Panc1 (cell line): ENCODE results near the gene ATP5F1E. TPM values are rescaled to one million over a fixed set of nuclear protein-coding genes. Genes with fewer than 3 reads are reported as not detected.

Experiments
- ATAC-seq: fragments of 200-7000 bp; cut with Tn5 transposase; 2 replicates; pipeline ENCODE4 v1.9.1; 2020; ENCODE audit warnings: mild to moderate bottlenecking, moderate library complexity
- BruUV-seq: library from RNA; stranded (reverse); fragments of 400-500 nt; replicated peaks from 2 replicates; lab custom pipeline; 2021; lab: Mats Ljungman, UMichigan
- CTCF ChIA-PET: fragments of 300-600 bp; sonication (Branson Sonifier 250); formaldehyde crosslinking; loops from one replicate; lab custom pipeline; 2022; ENCODE audit warnings: antibody characterized with exemption; lab: Charles Lee
- POLR2A ChIA-PET: fragments of 300-600 bp; sonication (Branson Sonifier 250); formaldehyde crosslinking; loops from one replicate; lab custom pipeline; 2022; ENCODE audit warnings: antibody characterized with exemption; lab: Charles Lee
- DNase-seq: peaks from one replicate; pipeline ENCODE4 v3.0.0-alpha.2; 2010; ENCODE audit warnings: low read depth, low spot score
- H3K27ac ChIP-seq: 2 replicates; pipeline ENCODE4 v1.5.1; 2011; ENCODE audit warnings: mild to moderate bottlenecking, low read length, inconsistent platforms
- H3K27me3 ChIP-seq: fragments of 200-500 bp; sonication (Bioruptor generic); 2 replicates; pipeline ENCODE4 v1.6.0; 2014; ENCODE audit warnings: low read length, inconsistent platforms; ENCODE audit not compliant: control insufficient read depth, insufficient read depth
- H3K36me3 ChIP-seq: fragments of 200-500 bp; sonication (Bioruptor generic); 2 replicates; pipeline ENCODE4 v1.5.1; 2014; ENCODE audit warnings: inconsistent platforms, mild to moderate bottlenecking, low read length, moderate library complexity; ENCODE audit not compliant: control insufficient read depth, insufficient read depth
- H3K4me1 ChIP-seq: 2 replicates; pipeline ENCODE4 v1.5.1; 2011; ENCODE audit warnings: inconsistent platforms, mild to moderate bottlenecking, low read length, moderate library complexity; ENCODE audit not compliant: control insufficient read depth, insufficient read depth
- H3K4me3 ChIP-seq, 2 experiments: 2 replicates each; pipeline ENCODE4 v1.5.1; 2011 to 2012; ENCODE audit warnings: low read depth in 2 of 2, low read length in 2 of 2, mild to moderate bottlenecking in 2 of 2, inconsistent platforms in 1 of 2, moderate library complexity in 1 of 2
- H3K9me3 ChIP-seq: fragments of 200-500 bp; sonication (Bioruptor generic); 2 replicates; pipeline ENCODE4 v1.5.1; 2014; ENCODE audit warnings: low read depth, mild to moderate bottlenecking, inconsistent platforms, low read length, moderate library complexity; ENCODE audit not compliant: control insufficient read depth, insufficient read depth
- CTCF ChIP-seq: fragments of 450-650 bp; IDR thresholded peaks from 2 replicates; pipeline ENCODE4 v1.5.1; 2017; ENCODE audit warnings: mild to moderate bottlenecking
- POLR2AphosphoS5 ChIP-seq: IDR thresholded peaks from 2 replicates; pipeline ENCODE4 v1.6.1; 2012; ENCODE audit warnings: mild to moderate bottlenecking, low read depth, low read length, moderate library complexity
- REST ChIP-seq, 2 experiments: IDR thresholded peaks; 2 replicates each; pipeline ENCODE4 v1.6.1; 2011 to 2012; ENCODE audit warnings: low read depth in 2 of 2, control low read depth in 1 of 2, low read length in 1 of 2, mild to moderate bottlenecking in 1 of 2, moderate library complexity in 1 of 2; ENCODE audit not compliant: insufficient read depth in 1 of 2
- SIN3A ChIP-seq: IDR thresholded peaks from 2 replicates; pipeline ENCODE4 v1.6.1; 2012; ENCODE audit warnings: low read depth, mild to moderate bottlenecking, low read length, moderate library complexity, borderline replicate concordance; ENCODE audit not compliant: insufficient read depth
- TCF7L2 ChIP-seq: IDR thresholded peaks from 2 replicates; pipeline ENCODE4 v1.6.1; 2011; ENCODE audit warnings: mild to moderate bottlenecking, low read depth, low read length, inconsistent platforms
- in situ Hi-C: cut with HindIII; loops from 2 replicates; pipeline ENCODE4 v1.10.0; 2016; ENCODE audit warnings: low sequenced_read_pairs, low pct_unique_long_range_greater_than_20kb
- intact Hi-C: fragments of 100-400 bp; cut with micrococcal nuclease; formaldehyde crosslinking; loops from one replicate; pipeline ENCODE4 v1.10.0; 2022; ENCODE audit not compliant: unreplicated experiment
- total RNA-seq: library from RNA; stranded (reverse); gene quantifications from one replicate; pipeline ENCODE4 v1.2.1, GENCODE V29; 2021; ENCODE audit not compliant: unreplicated experiment

Gene ATP5F1E
- total RNA-seq, 1 experiment from 2014 or later: 90.6 TPM

- H3K27me3 ChIP-seq: no peaks in the 10 kb centered on the region
- H3K9me3 ChIP-seq: no peaks in the 10 kb centered on the region
- no peak for TF ChIP-seq SIN3A
- TF ChIP-seq REST (IDR thresholded peaks at IDR 0.05; ENCODE audit: insufficient read depth in 1 of 2, low read depth in 2 of 2, low read length in 1 of 2): no peak
- no peak for TF ChIP-seq CTCF
- no peak for TF ChIP-seq POLR2AphosphoS5
- TF ChIP-seq TCF7L2: no peak
- in situ Hi-C loops (no loop called here), intact Hi-C loops (loop anchor here (10.0 kb wide), 1 partner anchor 92 kb away; no protein-coding TSS in a partner anchor)
- ATAC-seq (no peak), DNase-seq (no peak)
- POLR2A ChIA-PET: no interaction called here
- peaks cover 18% of the 10 kb centered on the region for H3K36me3 ChIP-seq
- H3K27ac ChIP-seq: no peak overlapping the region
- peaks cover 10% of the 10 kb centered on the region; the same call in 1 of the 2 replicates for H3K4me1 ChIP-seq
- CTCF ChIA-PET: no interaction called here
- BruUV-seq: no TSS peak
- no peak overlapping the region for H3K4me3 ChIP-seq
These were observed 45.1 kb downstream of the ATP5F1E start for GRCh38 chr20:58986968-58987517.

- peaks cover 10% of the 10 kb centered on the region; the same call in 1 of the 2 replicates for H3K4me1 ChIP-seq
- no peak for TF ChIP-seq POLR2AphosphoS5
- no peak overlapping the region for H3K4me3 ChIP-seq
- no peak overlapping the region for H3K27ac ChIP-seq
- ATAC-seq: no peak
- no peak for DNase-seq
- ChIA-PET POLR2A (no interaction called here), CTCF (no interaction called here)
- no peaks in the 10 kb centered on the region for H3K27me3 ChIP-seq
- BruUV-seq: no TSS peak
- H3K36me3 ChIP-seq: peaks cover 17% of the 10 kb centered on the region
- in situ Hi-C loops: no loop called here
- intact Hi-C loops: loop anchor here (10.0 kb wide), 1 partner anchor 92 kb away; no protein-coding TSS in a partner anchor
- H3K9me3 ChIP-seq: no peaks in the 10 kb centered on the region
These were observed 45.7 kb downstream of the ATP5F1E start for GRCh38 chr20:58986286-58986967.

DNA sequence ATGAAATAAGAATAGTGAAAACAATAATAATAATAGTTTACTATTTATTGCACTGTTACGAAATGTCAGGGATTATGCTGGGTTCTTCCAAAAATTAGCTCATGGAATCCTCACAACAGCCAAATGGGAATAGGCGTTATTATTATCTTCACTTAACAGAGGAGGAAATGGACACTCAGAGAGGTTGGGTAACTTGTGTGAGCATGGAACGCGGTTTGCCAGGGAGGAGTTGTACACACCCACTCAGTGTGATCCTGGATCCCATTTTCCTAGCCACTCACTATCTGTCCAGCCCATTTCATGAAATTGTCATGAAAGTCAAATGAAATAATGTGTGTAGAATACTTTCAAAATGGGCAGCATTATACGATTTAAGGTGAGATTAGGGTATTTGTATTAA, 46.5 kb downstream of the ATP5F1E start:
- DNase-seq: no peak
- no peak for ATAC-seq
- intact Hi-C loops: loop anchor here (10.0 kb wide), 1 partner anchor 91 kb away; no protein-coding TSS in a partner anchor
- peaks cover 10% of the 10 kb centered on the region; the same call in 1 of the 2 replicates for H3K4me1 ChIP-seq
- POLR2A ChIA-PET: no interaction called here
- in situ Hi-C loops: no loop called here
- no peak overlapping the region for H3K27ac ChIP-seq
- no peak for TF ChIP-seq CTCF
- TF ChIP-seq POLR2AphosphoS5: no peak
- TF ChIP-seq TCF7L2: no peak
- no peak for TF ChIP-seq REST (IDR thresholded peaks at IDR 0.05; ENCODE audit: insufficient read depth in 1 of 2, low read depth in 2 of 2, low read length in 1 of 2)
- TF ChIP-seq SIN3A: no peak
- H3K4me3 ChIP-seq: no peak overlapping the region
- no TSS peak for BruUV-seq
- no peaks in the 10 kb centered on the region for H3K27me3 ChIP-seq
- no peaks in the 10 kb centered on the region for H3K9me3 ChIP-seq
- CTCF ChIA-PET: no interaction called here
- H3K36me3 ChIP-seq: peaks cover 13% of the 10 kb centered on the region
